Neural cell (in vitro differentiated cells): Measurements from ENCODE around the gene CDC37L1. TPM values are rescaled to one million over a fixed set of nuclear protein-coding genes. Genes with fewer than 3 reads are reported as not detected.
"Not testable (repeated sequence)": the region's sequence is repeated elsewhere in the genome, so short reads cannot be mapped to it uniquely, and the experiment has no call there.

Experiments
- H2AFZ ChIP-seq: fragments of 200-600, 300-800 bp; sonication (generic), shearing (Covaris generic); 2 replicates; pipeline ENCODE4 v1.6.0; 2014; ENCODE audit warnings: low read depth, mild to moderate bottlenecking, antibody characterized with exemption, low read length, moderate library complexity
- H3F3A ChIP-seq: fragments of 200-600 bp; shearing (Covaris generic); 2 replicates; pipeline ENCODE4 v1.6.1; 2016; ENCODE audit warnings: mild to moderate bottlenecking, moderate library complexity, mixed read lengths, antibody characterized with exemption, low read length; ENCODE audit not compliant: insufficient read depth, poor library complexity, severe bottlenecking
- H3K27ac ChIP-seq: fragments of 200-600, 300-800 bp; sonication (generic), shearing (Covaris generic); 2 replicates; pipeline ENCODE4 v1.5.1; 2014; ENCODE audit warnings: mild to moderate bottlenecking, low read length, moderate library complexity
- H3K27me3 ChIP-seq: fragments of 300-800, 200-600 bp; sonication (generic), shearing (Covaris generic); 2 replicates; pipeline ENCODE4 v1.6.0; 2014; ENCODE audit warnings: mild to moderate bottlenecking, low read depth, low read length, moderate library complexity; ENCODE audit not compliant: insufficient read depth
- H3K36me3 ChIP-seq: fragments of 300-800, 200-600 bp; sonication (generic), shearing (Covaris generic); 2 replicates; pipeline ENCODE4 v1.5.1; 2014; ENCODE audit warnings: mild to moderate bottlenecking, antibody characterized with exemption, low read length, moderate library complexity; ENCODE audit not compliant: insufficient read depth
- H3K4me2 ChIP-seq: fragments of 300-800, 200-600 bp; sonication (generic), shearing (Covaris generic); 2 replicates; pipeline ENCODE4 v1.6.0; 2014; ENCODE audit warnings: mild to moderate bottlenecking, low read length
- H3K4me3 ChIP-seq: fragments of 300-800, 200-600 bp; sonication (generic), shearing (Covaris generic); 2 replicates; pipeline ENCODE4 v1.5.1; 2014; ENCODE audit warnings: mild to moderate bottlenecking, low read length, moderate library complexity
- H3K79me2 ChIP-seq: fragments of 200-600 bp; shearing (Covaris generic); replicated peaks from 2 replicates; pipeline ENCODE4 v1.6.0; 2014; ENCODE audit warnings: mild to moderate bottlenecking, low read length, moderate library complexity; ENCODE audit not compliant: insufficient read depth
- H3K9ac ChIP-seq: fragments of 300-800, 200-600 bp; sonication (generic), shearing (Covaris generic); 2 replicates; pipeline ENCODE4 v1.6.1; 2016; ENCODE audit warnings: mild to moderate bottlenecking, low read length, mixed read lengths
- H3K9me2 ChIP-seq: fragments of 200-600 bp; shearing (Covaris generic); 2 replicates; pipeline ENCODE4 v1.6.1; 2016; ENCODE audit warnings: mild to moderate bottlenecking, low read length, mixed read lengths; ENCODE audit not compliant: insufficient read depth
- H3K9me3 ChIP-seq: fragments of 200-600, 300-800 bp; sonication (generic), shearing (Covaris generic); 2 replicates; pipeline ENCODE4 v1.6.1; 2016; ENCODE audit warnings: mild to moderate bottlenecking, mixed run types, low read length, moderate library complexity, mixed read lengths
- H4K20me1 ChIP-seq: fragments of 200-600 bp; shearing (Covaris generic); 2 replicates; pipeline ENCODE4 v1.6.1; 2016; ENCODE audit warnings: mild to moderate bottlenecking, mixed run types; ENCODE audit not compliant: insufficient read depth
- CTCF ChIP-seq: fragments of 450-650 bp; IDR thresholded peaks from 2 replicates; pipeline ENCODE4 v1.5.1; 2014; ENCODE audit warnings: antibody characterized with exemption, mild to moderate bottlenecking, moderate library complexity; ENCODE audit not compliant: poor library complexity, severe bottlenecking
- EP300 ChIP-seq: fragments of 450-650 bp; conservative IDR thresholded peaks from 2 replicates; pipeline ENCODE4 v1.6.1; 2014; ENCODE audit warnings: antibody characterized with exemption, mild to moderate bottlenecking, moderate library complexity; ENCODE audit not compliant: poor library complexity, severe bottlenecking
- EZH2 ChIP-seq: fragments of 200-600, 300-800 bp; shearing (Covaris generic), sonication (generic); IDR thresholded peaks from 2 replicates; pipeline ENCODE4 v1.6.1; 2014; ENCODE audit warnings: antibody characterized with exemption, low read length, borderline replicate concordance, mild to moderate bottlenecking; ENCODE audit not compliant: insufficient read depth, poor library complexity, severe bottlenecking
- MXI1 ChIP-seq: fragments of 450-650 bp; conservative IDR thresholded peaks from 2 replicates; pipeline ENCODE4 v1.6.1; 2014; ENCODE audit warnings: antibody characterized with exemption, mild to moderate bottlenecking; ENCODE audit not compliant: poor library complexity, severe bottlenecking
- POLR2AphosphoS5 ChIP-seq: IDR thresholded peaks from 2 replicates; pipeline ENCODE4 v1.6.1; 2012
- RAD21 ChIP-seq: fragments of 450-650 bp; conservative IDR thresholded peaks from 2 replicates; pipeline ENCODE4 v1.6.1; 2014; ENCODE audit warnings: antibody characterized with exemption, mild to moderate bottlenecking, moderate library complexity
- REST ChIP-seq: IDR thresholded peaks from 2 replicates; pipeline ENCODE4 v1.6.1; 2012; ENCODE audit warnings: borderline replicate concordance
- SMC3 ChIP-seq: fragments of 450-650 bp; conservative IDR thresholded peaks from 2 replicates; pipeline ENCODE4 v1.6.1; 2014; ENCODE audit warnings: antibody characterized with exemption, mild to moderate bottlenecking, moderate library complexity; ENCODE audit not compliant: poor library complexity
- TAF1 ChIP-seq: IDR thresholded peaks from 2 replicates; pipeline ENCODE4 v1.6.1; 2012; ENCODE audit warnings: low read depth
- polyA plus RNA-seq: library from polyadenylated mRNA; depleted of rRNA; stranded (reverse); fragments of >200 nt; gene quantifications from 2 replicates; pipeline ENCODE4 v1.2.3, GENCODE V29; 2014

CDC37L1 gene
- polyA plus RNA-seq, 1 donor from 2014 or later: 34.7 TPM

GRCh38 chr9:4748612-4749011 lies 69.2 kb downstream of the CDC37L1 start:
- H2AFZ ChIP-seq: no peak overlapping the region
- H4K20me1 ChIP-seq: no peaks in the 10 kb centered on the region
- H3K9me2 ChIP-seq: no peaks in the 10 kb centered on the region
- H3K4me3 ChIP-seq: no peak overlapping the region
- H3K79me2 ChIP-seq: no peaks in the 10 kb centered on the region
- no peak overlapping the region for H3K27ac ChIP-seq
- no peaks in the 10 kb centered on the region for H3K27me3 ChIP-seq
- H3F3A ChIP-seq: no peaks in the 10 kb centered on the region
- no peak overlapping the region for H3K9ac ChIP-seq
- H3K36me3 ChIP-seq: no peaks in the 10 kb centered on the region
- TF ChIP-seq EZH2: no peak
- TF ChIP-seq MXI1: no peak
- TF ChIP-seq POLR2AphosphoS5: no peak
- TF ChIP-seq CTCF: no peak
- no peak for TF ChIP-seq REST
- no peak for TF ChIP-seq TAF1
- no peak for TF ChIP-seq RAD21
- no peak for TF ChIP-seq SMC3
- TF ChIP-seq EP300: no peak
- H3K4me2 ChIP-seq: no peak overlapping the region
- H3K9me3 ChIP-seq: no peaks in the 10 kb centered on the region

GRCh38 chr9:4750023-4750673 lies 70.8 kb downstream of the CDC37L1 start:
- Histone ChIP-seq H3K79me2 (no peaks in the 10 kb centered on the region), H2AFZ (no peak overlapping the region), H3K36me3 (no peaks in the 10 kb centered on the region), H3K9ac (no peak overlapping the region), H3K9me3 (no peaks in the 10 kb centered on the region), H3K27me3 (no peaks in the 10 kb centered on the region), H3F3A (no peaks in the 10 kb centered on the region), H3K4me2 (no peak overlapping the region), H3K4me3 (no peak overlapping the region), H3K27ac (no peak overlapping the region), H4K20me1 (no peaks in the 10 kb centered on the region), H3K9me2 (no peaks in the 10 kb centered on the region)
- TF ChIP-seq CTCF (peak; percentile 48), TAF1 (no peak), EZH2 (no peak), REST (no peak), MXI1 (no peak), EP300 (no peak), RAD21 (peak; percentile 16), POLR2AphosphoS5 (no peak)

- not testable (repeated sequence) for H3F3A ChIP-seq, H4K20me1 ChIP-seq, H3K27me3 ChIP-seq, H3K27ac ChIP-seq, H2AFZ ChIP-seq, H3K79me2 ChIP-seq, H3K9ac ChIP-seq, H3K4me3 ChIP-seq, H3K9me3 ChIP-seq, H3K9me2 ChIP-seq, H3K36me3 ChIP-seq, H3K4me2 ChIP-seq
These were observed 75.2 kb downstream of the CDC37L1 start for GRCh38 chr9:4754530-4754929.
